SW480 (cell line): ENCODE results near the gene SUPT3H.

ENCODE experiments used
- DNase-seq: peaks from one replicate; pipeline ENCODE4 v3.0.0-alpha.2; 2016; ENCODE audit warnings: low spot score

SUPT3H gene

DNA sequence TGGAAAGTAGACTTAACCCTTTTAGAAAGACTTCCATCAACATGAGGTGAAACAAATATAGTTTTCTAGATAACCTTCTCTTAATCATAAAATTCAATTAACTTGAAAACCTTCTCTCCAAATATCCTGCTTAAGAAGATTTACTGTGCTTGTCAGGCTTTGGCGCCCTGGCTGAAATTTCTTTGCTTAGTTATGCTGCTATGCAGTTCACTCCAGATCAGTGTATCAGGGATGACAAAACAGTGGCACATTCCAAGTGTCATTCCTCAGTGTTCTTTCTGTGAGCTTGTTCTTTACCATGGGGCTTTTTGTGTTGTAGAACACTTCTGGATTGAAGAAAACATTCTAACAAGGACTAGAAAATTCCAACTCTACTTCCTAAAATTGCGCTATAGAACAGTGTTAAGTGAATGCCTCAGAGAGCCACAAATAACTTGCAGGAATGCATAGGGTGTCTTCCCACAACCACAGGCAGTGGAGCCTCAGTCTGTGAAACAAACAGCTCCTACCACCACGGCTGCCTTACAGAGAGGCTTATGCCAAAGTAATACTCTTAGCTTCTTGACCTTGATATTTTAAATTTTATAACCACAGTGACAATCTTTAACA is 546.6 kb downstream of the SUPT3H start:
- no peak for DNase-seq

DNA sequence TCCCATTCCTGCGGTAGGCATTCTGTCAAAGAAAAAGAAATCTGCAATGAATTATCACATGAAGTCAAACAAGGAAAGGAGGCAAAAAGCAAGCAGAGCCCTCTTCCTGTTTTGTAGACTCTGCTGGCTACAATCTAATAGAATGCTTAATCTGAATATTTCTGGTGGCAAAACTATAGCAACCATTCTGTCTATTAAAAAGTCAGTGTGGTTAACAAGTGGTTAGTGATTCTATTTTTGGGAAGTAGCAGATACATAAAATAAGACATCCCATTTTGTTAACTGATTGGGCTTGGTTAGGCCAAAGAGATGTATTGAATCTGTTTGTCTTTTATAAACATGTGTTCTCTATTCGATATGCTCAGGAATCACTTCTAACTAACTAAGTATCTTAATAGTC is 547.9 kb downstream of the SUPT3H start:
- no peak for DNase-seq

DNA sequence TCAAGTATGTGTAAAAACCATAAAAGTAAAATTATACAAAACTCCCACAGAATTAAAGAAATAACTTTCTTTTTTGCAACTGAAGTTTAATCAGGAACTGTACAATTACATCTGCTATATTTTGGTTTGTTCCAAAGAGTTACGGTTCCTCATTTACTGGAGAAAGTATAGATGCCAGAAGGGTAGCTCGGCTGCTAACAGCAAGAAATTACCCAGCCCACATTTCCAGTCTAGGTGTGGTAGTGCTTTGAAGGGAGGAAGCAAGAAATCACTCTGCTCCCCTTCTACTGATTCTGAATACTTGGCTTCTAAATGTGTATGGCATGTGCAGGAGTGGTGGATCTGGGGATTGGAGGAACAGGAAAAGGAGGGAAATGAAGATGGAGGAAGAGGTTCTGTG is 549.0 kb downstream of the SUPT3H start:
- DNase-seq, result no peak

DNA sequence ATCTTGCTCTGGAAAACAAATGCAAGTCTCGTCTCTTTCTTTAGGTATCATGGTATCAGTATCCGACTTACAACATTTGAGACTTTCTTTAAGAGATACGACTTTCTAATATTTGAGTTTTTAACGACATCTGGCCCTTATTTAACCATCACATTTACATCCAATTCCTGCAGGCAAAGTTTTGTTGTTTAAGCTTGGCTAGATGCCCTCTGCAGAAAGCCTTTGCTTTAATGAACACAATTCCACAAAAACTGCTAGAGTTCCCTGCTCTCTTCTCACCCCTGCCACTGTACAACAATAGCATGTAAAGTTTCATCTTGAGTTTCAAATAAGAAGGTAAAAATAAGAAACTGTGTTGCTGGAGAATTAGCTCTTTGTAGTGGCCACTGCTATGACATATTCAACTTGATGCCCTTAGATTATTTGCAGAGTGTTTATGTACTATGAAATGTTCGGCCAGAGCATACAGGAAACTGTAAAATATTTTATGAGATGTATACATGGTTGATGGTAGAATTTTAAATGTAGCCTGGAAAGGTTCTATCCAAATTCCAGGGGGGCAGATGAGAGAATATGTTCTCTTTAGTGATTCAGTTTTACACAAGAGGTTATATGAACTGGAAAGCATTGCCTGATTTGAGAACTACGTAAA is 551.6 kb downstream of the SUPT3H start:
- DNase-seq, result no peak

DNA sequence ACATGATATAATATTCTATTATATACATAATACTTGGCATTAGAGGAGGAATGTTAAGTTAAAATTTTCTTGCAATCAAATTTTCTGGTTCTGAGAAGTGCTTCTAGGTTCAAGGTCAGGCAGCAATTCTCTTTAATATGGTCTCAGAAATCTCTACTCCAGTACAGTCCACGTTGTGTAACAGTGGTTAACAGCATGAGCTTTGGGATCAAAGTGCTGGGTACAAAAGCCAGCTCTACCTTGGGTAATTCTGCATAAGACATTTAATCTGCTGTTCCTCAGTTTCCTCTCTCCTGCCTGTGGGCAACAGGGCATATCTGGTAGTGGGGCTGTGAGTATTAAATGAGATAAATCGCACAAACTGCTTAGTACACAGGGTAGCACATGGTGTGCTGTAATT is 552.5 kb downstream of the SUPT3H start:
- no peak for DNase-seq

DNA sequence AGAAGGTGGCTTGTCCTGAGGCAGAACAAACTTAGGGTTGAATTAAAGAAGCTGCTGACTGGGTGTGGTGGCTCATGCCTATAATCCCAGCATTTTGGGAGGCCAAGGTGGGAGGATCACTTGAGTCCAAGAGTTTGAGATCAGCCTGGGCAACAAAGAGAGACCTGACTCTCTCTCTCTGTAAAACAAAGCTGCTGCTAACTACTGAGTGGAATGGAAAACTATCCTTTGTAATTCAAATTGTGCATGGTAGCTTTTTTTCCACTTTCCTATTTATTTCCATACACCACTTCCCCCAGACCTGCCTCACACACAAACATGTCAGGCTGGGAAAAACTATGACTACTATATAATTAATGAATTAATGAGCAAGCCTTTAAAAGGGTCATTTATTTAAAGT is 553.2 kb downstream of the SUPT3H start:
- DNase-seq, result no peak

DNA sequence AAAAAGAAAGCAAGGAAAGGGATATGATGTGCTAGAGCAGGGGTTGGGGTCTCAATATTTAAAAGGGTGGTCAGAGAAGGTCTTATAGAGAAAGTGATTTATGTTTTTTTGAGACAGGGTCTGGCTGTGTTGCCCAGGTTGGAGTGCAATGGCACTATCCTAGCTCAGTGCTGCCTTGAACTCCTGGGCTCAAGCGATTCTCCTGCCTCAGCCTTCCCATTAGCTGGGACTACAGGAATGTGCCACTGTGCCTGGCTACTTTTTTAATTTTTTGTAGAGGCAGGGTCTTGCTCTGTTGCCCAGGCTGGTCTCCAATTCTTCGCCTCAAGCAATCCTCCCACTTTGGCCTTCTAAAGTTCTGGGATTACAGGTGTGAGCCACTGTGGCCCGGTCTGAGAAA is 557.0 kb downstream of the SUPT3H start:
- DNase-seq, result no peak

DNA sequence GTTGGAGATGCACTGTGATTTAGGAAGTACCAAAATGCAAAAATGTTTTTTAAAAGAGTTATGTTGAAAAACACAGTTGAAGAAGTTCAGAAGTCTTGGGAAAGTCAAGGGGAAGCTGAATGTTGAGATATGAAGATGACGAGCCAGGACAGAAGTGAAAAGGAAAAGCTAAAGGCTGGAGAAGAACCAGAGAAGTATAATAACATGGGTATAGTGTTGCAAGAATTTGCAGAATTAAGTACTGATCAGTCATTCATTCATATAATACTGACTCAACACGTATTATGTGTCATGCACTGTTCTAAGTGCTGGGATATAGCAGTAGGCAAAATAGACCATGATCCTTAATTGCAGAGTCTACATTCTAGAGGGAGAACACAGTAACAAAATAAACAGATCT is 557.4 kb downstream of the SUPT3H start:
- no peak for DNase-seq

DNA sequence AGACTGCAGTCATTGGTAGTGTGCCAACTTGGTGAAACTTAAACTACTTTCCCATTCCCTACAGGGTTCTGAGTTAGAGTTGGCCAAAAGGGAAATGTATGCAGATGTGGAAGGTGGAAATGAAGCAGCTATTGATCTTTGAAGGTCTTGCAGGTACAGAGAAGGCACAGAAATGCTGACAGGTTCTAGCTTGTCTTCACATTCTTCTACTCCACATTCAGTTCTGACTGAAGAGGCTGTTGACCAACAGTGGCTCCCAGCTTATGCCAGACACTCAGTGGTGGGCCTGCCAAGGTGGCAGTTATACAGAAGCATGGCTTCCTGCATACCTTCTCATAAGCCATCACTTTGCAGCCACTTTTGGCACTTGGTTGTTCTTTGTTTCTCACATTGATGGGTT is 566.3 kb downstream of the SUPT3H start:
- no peak for DNase-seq

DNA sequence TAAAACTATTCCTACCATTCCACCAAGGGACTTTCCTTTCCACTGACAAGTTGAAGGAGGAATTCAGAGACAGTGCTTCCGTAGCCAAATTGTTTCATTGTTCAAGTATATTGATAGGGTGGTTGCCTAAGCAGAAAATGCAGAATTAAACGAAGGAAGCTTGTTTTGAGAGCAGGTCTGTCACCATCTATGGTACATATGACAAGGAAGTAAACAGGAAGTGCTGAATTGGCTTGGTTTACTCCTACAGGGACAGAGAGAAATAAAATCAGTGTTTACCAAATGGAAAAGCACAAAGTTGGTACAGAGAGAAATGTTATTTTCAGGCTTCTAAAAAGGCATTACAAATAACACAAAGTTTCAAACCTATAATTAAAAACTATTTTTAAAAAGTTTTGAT is 568.5 kb downstream of the SUPT3H start:
- no peak for DNase-seq

DNA sequence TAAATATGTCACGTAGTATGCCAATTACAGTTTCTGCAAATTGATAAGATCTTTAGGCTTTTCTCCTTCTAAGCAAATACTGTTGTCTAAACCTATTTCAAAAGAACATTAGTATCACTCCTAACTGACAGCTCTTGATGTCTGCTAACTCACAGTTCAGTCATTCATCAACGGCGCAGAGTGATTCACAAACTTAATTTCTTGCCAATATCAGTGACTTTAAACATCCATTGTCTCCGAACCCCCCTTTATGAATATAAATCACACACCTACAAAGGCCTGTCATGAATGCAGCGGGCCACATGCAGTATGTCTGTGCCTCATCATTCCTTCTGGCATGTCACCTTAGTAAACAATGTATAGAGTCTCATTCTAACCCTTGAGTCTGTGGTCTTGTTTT is 569.6 kb downstream of the SUPT3H start:
- DNase-seq, result no peak

DNA sequence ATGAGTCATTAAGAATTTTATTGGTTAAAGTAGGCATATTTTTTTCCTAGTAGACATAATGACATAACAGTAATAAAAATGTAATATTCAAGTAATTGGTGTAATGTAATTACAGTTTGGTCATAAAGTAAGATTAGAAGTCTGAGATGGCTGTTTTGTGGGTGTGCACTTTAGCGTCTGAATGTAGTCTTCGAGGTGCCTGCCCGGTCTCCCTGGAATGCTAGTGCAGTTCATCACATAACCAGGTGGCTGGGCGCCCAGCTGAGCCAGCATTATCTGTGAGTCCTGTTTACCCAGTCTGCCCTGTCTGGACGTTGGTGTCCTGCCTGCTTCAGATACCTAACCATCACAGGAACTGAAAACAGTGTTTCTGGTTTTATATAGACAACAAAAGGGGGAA is 571.1 kb downstream of the SUPT3H start:
- DNase-seq, result no peak

DNA sequence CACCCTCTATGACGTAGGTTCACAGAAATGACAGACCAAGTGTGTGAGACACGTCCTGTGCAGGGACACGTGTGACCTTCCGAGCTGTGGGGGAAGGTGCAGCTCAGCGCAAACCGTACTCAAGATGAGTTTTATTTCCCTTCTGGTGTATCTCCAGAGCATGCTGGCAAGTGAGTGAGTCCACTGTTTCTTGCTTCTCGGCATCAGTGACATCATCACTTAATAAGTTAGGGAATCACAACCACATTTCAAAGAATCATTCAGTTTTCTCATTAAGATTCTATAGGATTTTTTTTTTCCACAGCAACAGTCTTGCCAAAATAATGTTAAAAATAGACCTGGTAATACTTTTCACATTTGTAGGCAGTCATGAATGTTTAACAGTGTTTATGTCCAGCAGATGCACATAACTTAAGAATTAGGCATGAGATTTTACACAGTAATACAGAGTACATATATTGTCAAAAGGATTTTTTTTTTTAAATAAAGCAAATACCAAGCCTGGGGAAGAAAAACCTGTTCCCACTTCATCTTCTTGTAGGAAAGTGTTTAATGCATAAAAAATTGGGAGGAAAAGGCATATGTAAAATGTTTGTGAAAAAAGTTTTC is 572.4 kb downstream of the SUPT3H start:
- DNase-seq, result no peak

DNA sequence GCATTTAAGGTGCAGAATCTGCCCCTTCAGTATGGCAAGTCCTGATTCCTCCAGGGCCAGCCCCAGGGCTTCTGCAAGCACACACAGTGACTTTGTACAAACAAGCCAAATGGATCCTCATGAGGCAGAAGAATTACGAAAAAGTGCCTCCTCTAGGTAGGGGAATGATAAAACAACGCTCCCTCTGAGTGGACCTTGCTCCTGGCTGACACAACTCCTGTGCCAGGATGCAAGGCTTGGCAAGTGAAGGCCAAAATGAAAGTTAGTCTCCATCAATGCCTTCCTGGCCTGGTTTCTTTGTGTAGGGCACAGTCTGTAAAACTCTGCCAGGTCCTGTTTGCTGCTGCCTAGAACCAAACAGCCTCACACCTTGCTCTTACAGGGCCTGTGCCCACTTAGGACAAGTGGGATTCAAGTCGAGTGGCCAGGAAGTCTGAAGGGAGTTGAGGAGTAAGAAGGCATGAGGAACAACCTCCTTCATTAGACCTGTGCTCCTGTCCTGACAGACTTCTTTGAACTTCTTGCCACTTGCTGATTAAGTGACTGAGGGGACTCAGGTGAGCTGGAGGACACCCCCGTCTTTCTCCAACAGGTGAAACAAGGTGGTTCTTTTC is 573.1 kb downstream of the SUPT3H start:
- DNase-seq, result no peak

DNA sequence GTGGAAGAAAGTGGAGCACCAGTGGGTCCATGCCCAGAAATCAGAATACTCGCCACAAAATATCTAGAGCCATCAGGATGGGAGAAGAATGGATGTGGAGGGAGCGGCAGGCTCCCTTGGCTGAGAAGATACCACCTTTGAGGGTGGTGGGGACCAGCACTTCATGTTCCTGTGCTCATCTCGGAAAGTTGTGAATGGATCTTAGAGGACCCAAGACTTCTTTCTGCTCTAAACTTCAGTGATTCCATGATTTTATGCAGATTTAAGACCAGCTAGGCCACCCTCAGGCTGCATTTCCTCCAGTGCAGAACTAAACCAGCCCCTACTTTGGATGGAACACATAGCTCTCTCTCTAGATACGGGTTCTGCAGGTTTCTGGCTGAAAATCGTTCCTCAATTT is 573.7 kb downstream of the SUPT3H start:
- no peak for DNase-seq

DNA sequence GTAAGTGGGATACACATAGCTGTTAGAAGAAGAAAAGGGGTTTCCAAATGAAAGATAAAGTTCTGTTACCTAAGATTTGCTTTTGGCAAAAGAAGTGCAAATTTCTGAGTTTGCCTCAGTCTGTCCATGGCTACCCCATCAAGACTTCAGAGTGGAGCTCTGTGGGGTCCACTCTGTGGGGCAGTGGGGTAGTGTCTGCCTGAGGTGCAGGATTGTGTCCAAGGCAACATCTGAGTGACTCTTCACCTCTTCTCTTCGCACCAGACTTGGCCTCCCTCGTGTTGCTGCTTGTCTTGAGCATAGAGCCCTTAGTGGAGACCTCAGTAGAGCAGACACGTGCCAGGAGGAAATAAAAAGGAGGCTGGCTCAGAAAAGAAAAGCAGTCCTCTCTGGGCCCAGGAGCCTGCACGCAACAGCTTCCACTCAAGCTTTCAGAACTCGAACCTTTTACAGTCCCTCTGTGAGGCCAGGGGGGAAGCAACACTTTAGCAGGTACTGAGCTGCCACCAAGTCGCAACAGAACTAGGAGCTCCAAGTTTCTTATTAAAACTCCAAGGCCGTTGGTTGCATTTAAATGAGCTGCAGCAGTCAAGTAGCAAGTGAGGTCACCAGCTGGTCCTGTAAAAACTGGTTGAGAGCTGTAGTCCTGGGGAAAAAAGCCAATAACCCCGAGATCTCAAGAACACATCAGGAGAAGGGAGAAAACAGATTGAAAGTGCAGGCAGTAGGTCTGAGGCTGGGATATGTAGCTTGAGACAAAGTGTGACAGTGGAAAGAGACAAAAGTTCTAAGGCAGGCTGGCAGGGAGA is 576.7 kb downstream of the SUPT3H start:
- DNase-seq, result no peak

DNA sequence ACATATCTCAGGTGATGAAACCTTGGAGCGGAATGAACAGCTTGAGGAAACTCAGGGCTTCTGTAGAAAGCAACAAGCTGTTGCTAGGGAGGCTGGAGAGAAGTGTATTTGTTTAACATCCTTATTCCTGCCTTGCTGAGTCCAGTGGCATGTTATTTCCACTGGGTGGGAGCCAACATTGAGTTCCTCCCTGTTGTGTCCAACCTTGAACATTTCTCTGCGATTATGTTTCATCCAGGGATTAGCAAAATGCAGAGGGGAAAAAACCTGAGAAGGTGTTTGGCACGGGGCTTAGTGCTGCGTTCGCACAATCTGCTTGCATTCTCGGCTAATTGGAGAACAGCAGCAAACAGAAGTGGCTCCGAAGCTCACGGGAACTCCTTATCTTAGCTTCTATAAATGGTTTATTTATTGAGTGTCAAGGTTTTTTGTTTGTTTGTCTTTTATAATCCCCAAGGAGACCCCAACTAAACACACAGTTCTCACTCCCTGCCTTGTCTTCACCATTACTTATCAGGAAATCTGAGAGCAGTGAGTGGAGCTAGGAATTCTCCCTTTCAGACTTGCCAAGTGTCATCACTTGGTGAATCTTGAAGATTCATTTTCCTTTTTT is 577.5 kb downstream of the SUPT3H start:
- no peak for DNase-seq

DNA sequence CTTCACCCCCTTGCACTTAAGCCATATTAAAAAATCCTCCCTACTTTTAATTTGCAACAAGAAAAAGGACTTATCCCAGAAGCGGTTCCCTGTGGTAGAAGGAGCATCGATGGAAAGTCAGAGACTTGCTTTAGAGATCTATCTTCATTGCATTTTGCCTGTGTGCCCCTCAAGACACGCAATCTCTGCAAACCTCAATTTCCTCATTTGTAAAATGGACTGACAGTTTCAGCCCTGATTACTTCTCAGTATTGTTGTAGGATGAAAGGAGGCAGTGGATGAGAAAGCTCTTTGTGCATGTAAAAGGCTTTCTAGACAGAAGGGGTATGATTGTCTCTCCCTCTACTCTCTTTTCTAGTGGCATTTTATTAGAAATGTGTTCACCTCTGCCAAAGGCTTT is 580.0 kb downstream of the SUPT3H start:
- DNase-seq, result no peak

DNA sequence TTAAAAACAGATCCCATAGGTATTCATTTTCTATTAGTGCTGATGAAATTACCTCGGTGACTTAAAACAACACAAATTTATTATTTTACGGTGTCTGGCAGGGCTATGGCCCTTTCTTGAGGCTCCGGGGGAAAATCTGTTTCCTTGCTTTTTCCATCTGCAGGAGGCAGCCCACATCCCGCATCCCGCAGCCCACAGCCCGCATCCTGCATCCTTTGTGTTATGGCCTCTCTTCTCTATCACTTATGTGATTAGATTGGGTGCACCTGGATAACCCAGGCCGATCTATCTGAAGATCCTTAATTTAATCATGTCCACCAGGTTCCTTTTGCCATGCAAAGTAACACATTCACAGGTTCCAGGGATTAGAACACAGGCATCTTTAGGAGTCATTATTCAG is 582.4 kb downstream of the SUPT3H start:
- DNase-seq, result no peak

DNA sequence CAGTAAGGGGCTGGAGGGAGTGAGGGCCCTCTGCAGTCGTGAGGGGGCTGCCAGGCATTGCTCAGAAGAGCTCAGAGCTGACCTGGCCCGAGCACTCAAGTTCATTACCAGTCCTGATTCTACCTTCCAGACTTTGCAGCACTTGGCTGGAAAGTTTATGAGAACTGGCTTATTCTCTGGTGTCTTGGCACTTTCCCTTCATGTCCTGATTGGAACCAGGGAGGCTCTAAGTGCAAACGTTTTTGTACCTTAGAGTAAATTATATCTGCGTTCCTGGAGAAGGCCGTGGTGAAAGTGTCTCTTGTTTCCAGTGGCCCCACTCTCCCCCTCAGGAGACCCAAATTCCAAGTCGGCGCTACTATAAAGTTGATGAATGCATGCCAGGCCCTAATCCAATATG is 587.9 kb downstream of the SUPT3H start:
- DNase-seq, result no peak

DNA sequence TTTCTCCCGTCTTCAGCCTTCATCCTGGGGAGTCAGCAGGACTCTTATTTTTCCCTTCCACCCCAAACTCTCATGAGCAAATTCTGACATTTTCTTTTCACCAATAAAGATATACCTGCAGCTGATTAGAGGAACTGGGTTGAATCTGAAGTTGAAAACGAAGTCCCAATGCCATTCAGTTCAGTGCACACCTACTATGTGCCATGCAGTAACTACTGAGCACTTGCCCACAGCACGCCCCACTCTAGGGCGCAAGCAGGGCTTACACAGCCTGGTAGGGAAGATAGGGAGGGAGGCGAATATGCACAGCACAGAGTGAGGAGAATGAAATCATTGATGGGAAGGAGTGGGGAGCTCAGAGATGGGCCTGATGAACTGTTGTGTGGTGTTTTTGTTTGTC is 588.7 kb downstream of the SUPT3H start:
- no peak for DNase-seq

DNA sequence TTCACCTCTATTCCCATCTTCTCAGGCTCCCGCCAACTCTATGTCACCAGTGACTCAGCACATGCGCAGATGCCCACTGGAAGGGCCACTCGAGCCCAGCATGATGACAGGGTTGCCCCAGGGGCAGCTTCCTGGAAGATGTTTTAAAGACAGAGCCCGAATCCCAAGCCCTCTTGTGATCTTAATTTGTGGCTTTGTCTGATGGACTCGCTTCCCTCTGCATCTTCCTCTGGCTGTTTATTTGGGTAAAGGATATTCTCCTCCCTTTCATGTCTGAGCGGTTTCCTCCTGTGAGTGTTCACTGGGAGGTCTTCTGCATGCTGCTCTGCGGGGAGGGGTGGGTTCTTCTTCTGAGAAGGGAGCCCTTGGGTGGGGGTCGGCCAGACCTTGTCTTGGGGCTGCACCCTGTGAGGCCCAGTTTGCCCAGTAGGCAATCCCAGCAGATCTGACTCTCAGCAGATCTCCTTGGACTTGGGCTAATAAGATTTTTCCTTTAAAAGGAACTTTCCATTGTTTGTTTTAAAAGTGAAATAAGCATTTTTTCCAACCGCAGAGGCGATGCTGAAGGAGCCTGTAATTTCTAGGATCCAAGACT is 589.2 kb downstream of the SUPT3H start:
- no peak for DNase-seq
